K562 (cell line): ENCODE measurements around the gene ANKRD11. TPM values are rescaled to one million over a fixed set of nuclear protein-coding genes. Genes with fewer than 3 reads are reported as not detected.

Source experiments
- ATAC-seq: fragments of 200-7000 bp; cut with Tn5 transposase; 3 replicates; pipeline ENCODE4 v1.9.1; 2020; ENCODE audit warnings: moderate library complexity
- BruUV-seq: library from RNA; stranded (reverse); fragments of 400-500 nt; replicated peaks from 2 replicates; lab custom pipeline; 2021; lab: Mats Ljungman, UMichigan
- CTCF ChIA-PET: fragments of 300-600 bp; formaldehyde crosslinking; extraction: SDS; loops from one replicate; lab custom pipeline; 2021; ENCODE audit warnings: low intra/inter-chr PET ratio; lab: Yijun Ruan, JAX
- POLR2A ChIA-PET: fragments of 300-600, 350-650 bp; sonication (Branson Sonifier 250); formaldehyde crosslinking; extraction: SDS; loops from one replicate; lab custom pipeline; 2021; ENCODE audit warnings: antibody characterized with exemption, inconsistent platforms; lab: Yijun Ruan, JAX
- DNase-seq, 4 experiments: peaks; one replicate each; pipeline versions ENCODE4 v3.0.0 to v3.0.0-alpha.2; 2011 to 2018; ENCODE audit warnings: low spot score in 3 of 4, mixed read lengths in 3 of 4; ENCODE audit errors: extremely low read depth in 1 of 4
- FAIRE-seq: peaks from 2 replicates; lab custom pipeline; 2011; peaks lifted over from hg19 to GRCh38; lab: Jason Lieb, UNC
- H2AFZ ChIP-seq: 2 replicates; pipeline ENCODE4 v1.6.0; 2011; ENCODE audit warnings: low read depth, low read length, control low read depth, inconsistent platforms
- H3K27ac ChIP-seq: fragments of 200-600 bp; 3 replicates; pipeline ENCODE4 v1.8.0; 2011; ENCODE audit warnings: low read depth, mild to moderate bottlenecking, control low read depth, inconsistent platforms, low read length, moderate library complexity, mixed read lengths; ENCODE audit errors: extremely low read depth
- H3K27me3 ChIP-seq, 2 experiments: fragments of 300-600 bp in 1 of 2; 2 replicates in 1 of 2; 3 replicates in 1 of 2; pipeline versions ENCODE4 v1.6.0 to v1.8.0; 2011; ENCODE audit warnings: inconsistent platforms in 2 of 2, low read length in 2 of 2, mild to moderate bottlenecking in 1 of 2, mixed read lengths in 1 of 2, moderate library complexity in 1 of 2; ENCODE audit not compliant: control insufficient read depth in 2 of 2, insufficient read depth in 2 of 2
- H3K36me3 ChIP-seq: fragments of 300-600 bp; 3 replicates; pipeline ENCODE4 v1.8.0; 2011; ENCODE audit warnings: mild to moderate bottlenecking, low read length, inconsistent platforms; ENCODE audit not compliant: control insufficient read depth, insufficient read depth
- H3K4me1 ChIP-seq, 2 experiments: fragments of 200-600 bp in 1 of 2; replicated peaks in 1 of 2; 2 replicates in 1 of 2; 3 replicates in 1 of 2; pipeline versions ENCODE4 v1.5.1 to v1.8.0; 2011; ENCODE audit warnings: inconsistent platforms in 2 of 2, low read length in 2 of 2, mild to moderate bottlenecking in 1 of 2, mixed read lengths in 1 of 2, moderate library complexity in 1 of 2; ENCODE audit not compliant: control insufficient read depth in 2 of 2, insufficient read depth in 2 of 2
- H3K4me2 ChIP-seq: 2 replicates; pipeline ENCODE4 v1.6.1; 2011; ENCODE audit warnings: low read length, control low read depth, inconsistent platforms, mixed read lengths; ENCODE audit not compliant: insufficient read depth
- H3K4me3 ChIP-seq: fragments of 200-600 bp; sonication (generic), shearing (Covaris generic); 2 replicates; pipeline ENCODE4 v1.5.1; 2016; ENCODE audit warnings: control low read depth, inconsistent platforms
- H3K79me2 ChIP-seq: fragments of 200-600 bp; 3 replicates; pipeline ENCODE4 v1.8.0; 2011; ENCODE audit warnings: low read length, inconsistent platforms; ENCODE audit not compliant: control insufficient read depth, insufficient read depth
- H3K9ac ChIP-seq, 2 experiments: 2 replicates each; pipeline versions ENCODE4 v1.6.0 to v1.6.1; 2011; ENCODE audit warnings: low read depth in 2 of 2, low read length in 2 of 2, control low read depth in 1 of 2, inconsistent platforms in 1 of 2, mild to moderate bottlenecking in 1 of 2, mixed read lengths in 1 of 2; ENCODE audit not compliant: insufficient read depth in 1 of 2
- H3K9me1 ChIP-seq: one replicate; pipeline ENCODE4 v1.6.0; 2011; ENCODE audit warnings: inconsistent platforms, mild to moderate bottlenecking, low read length, moderate library complexity; ENCODE audit not compliant: control insufficient read depth, insufficient read depth
- H3K9me3 ChIP-seq: replicated peaks from 2 replicates; pipeline ENCODE4 v1.5.1; 2011; ENCODE audit warnings: low read depth, low read length, inconsistent platforms; ENCODE audit not compliant: control insufficient read depth, insufficient read depth
- H4K20me1 ChIP-seq: replicated peaks from 2 replicates; pipeline ENCODE4 v1.6.1; 2011; ENCODE audit warnings: low read length, inconsistent platforms, mixed read lengths; ENCODE audit not compliant: control insufficient read depth, insufficient read depth
- CHD2 ChIP-seq: IDR thresholded peaks from 2 replicates; pipeline ENCODE4 v1.6.1; 2011; ENCODE audit warnings: low read depth, low read length
- GABPA ChIP-seq: fragments of 200-800 bp; sonication (Bioruptor generic); conservative IDR thresholded peaks from 2 replicates; pipeline ENCODE4 v1.6.1; 2016; ENCODE audit warnings: low read depth, missing genetic modification characterization, missing compliant biosample characterization
- HMG20A ChIP-seq: fragments of 450-650 bp; formaldehyde crosslinking; conservative IDR thresholded peaks from 2 replicates; pipeline ENCODE4 v1.4.0; 2020; ENCODE audit warnings: mild to moderate bottlenecking, mixed read lengths
- RNF219 ChIP-seq: fragments of 250-450 bp; sonication (Bioruptor Pico); IDR thresholded peaks from 2 replicates; pipeline ENCODE4 v1.5.0; 2022; ENCODE audit warnings: mild to moderate bottlenecking
- ZNF212 ChIP-seq: fragments of 450-650 bp; formaldehyde crosslinking; IDR thresholded peaks from 2 replicates; pipeline ENCODE4 v1.4.0; 2020; ENCODE audit warnings: mild to moderate bottlenecking
- WGBS: fragments of 100-300 bp; shearing (Covaris generic); methylation state at CpG from one replicate; pipeline ENCODE4 v1.1.6; 2016; ENCODE audit warnings: low coverage, mixed read lengths; ENCODE audit not compliant: insufficient coverage; ENCODE audit errors: missing lambda C conversion rate; 5-methylcytosine and 5-hydroxymethylcytosine counted together
- in situ Hi-C: fragments of 300-500 bp; cut with MboI; formaldehyde crosslinking; loops from 4 replicates; pipeline ENCODE4 v1.15.0; 2018; ENCODE audit warnings: inconsistent platforms, mixed read lengths
- intact Hi-C: fragments of 100-400 bp; cut with micrococcal nuclease; formaldehyde crosslinking; loops from 2 replicates; pipeline ENCODE4 v1.14.2; 2022
- polyA plus RNA-seq, 8 experiments: library from polyadenylated mRNA; depleted of rRNA in 4 of 8; stranded (reverse) in 5 of 8; unstranded in 3 of 8; fragments of >200 nt; fragmentation: Nextera tagmentation in 2 of 8; fragmentation: Illumina TruSeq in 1 of 8; extraction: Ambion mirVana in 2 of 8; extraction: Trizol in 1 of 8; gene quantifications; 2 replicates each; pipeline versions ENCODE4 v1.2.1 to v1.2.3, GENCODE V29; 2011 to 2014; ENCODE audit warnings: inconsistent platforms in 1 of 8, missing spikeins in 1 of 8
- total RNA-seq, 7 experiments: library from RNA; depleted of rRNA in 6 of 7; stranded (reverse); fragments of >200 nt in 6 of 7; fragmentation: Illumina TruSeq in 2 of 7; extraction: Trizol in 2 of 7; gene quantifications; 2 replicates each; pipeline versions ENCODE4 v1.2.1 to v1.2.3, GENCODE V29; 2011 to 2021; ENCODE audit warnings: low replicate concordance in 1 of 7

The ANKRD11 gene
- total and polyA plus RNA-seq, 9 of the 15 experiments (the other 6 are each of a cell fraction or from before 2014, with no cell fraction given), result 4.7 to 126 (median 31.7) TPM

DNA sequence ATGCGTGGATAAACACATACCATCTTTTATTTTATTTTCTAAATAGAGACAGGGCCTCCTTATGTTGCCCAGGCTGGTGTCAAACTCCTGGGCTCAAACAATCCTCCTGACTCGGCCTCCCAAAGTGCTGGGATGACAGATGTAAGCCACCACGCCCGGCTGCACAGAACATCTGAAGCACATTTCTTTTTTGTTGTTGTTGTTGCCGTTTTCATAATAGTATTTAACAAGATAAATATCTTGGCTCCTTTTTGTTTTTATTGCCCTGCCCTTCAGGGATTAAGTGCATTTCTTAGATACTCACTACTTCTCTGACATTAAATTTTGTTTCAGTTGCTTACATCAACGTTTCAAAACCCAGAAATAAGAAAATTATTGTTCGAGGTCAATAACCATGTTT, 37.4 kb downstream of the ANKRD11 start:
- CTCF ChIA-PET, result no interaction called here
- in situ Hi-C loops, result no loop called here
- ATAC-seq, result no peak
- 46% methylated on average over 7 of the region's 7 CpGs for WGBS
- Histone ChIP-seq H3K4me1 (peaks cover 20 to 32% of the 10 kb centered on the region in 2 experiments), H3K9ac (no peak overlapping the region), H3K27ac (no peak overlapping the region; the same call in 2 of the 3 replicates), H3K27me3 (no peaks in the 10 kb centered on the region), H4K20me1 (peaks cover 71% of the 10 kb centered on the region), H2AFZ (no peak overlapping the region), H3K36me3 (peaks cover 11% of the 10 kb centered on the region), H3K79me2 (peaks cover 92% of the 10 kb centered on the region), H3K9me1 (peaks cover 12% of the 10 kb centered on the region), H3K4me2 (no peak overlapping the region), H3K4me3 (no peak overlapping the region), H3K9me3 (no peaks in the 10 kb centered on the region)
- FAIRE-seq, result no peak
- POLR2A ChIA-PET, result interaction anchor here (0.6 to 1.1 kb wide), 2 partner anchors 13 to 24 kb away, joined by 3 to 4 read pairs; no protein-coding TSS in a partner anchor
- no peak for DNase-seq
- TF ChIP-seq GABPA (tag) (no peak), RNF219 (CRISPR knock-in tag) (no peak), CHD2 (no peak), ZNF212 (CRISPR knock-in tag) (no peak), HMG20A (CRISPR knock-in tag) (no peak)
- TSS peak; percentile 15 for BruUV-seq
- intact Hi-C loops, result loop anchor here (10.0 kb wide), 1 partner anchor 52 kb away; the partner anchor contains the start of gene SPG7
